HG03060 (cell line): Measurements from ENCODE around the gene AP1M1.

Experiments used
- ATAC-seq: cut with Tn5 transposase; IDR thresholded peaks from one replicate; pipeline ENCODE4 v1.9.1; 2021; ENCODE audit warnings: low read depth, moderate number of reproducible peaks; ENCODE audit not compliant: unreplicated experiment

The AP1M1 gene

GRCh38 chr19:16185123-16185767 is 12.5 kb upstream of the AP1M1 start, which contains the start of gene FAM32A:
Gene FAM32A (plus strand): TSS chr19:16185410. CDS start chr19:16185443, 33 bp downstream.
- ATAC-seq: peak; percentile 88

GRCh38 chr19:16185768-16186123 is 12.0 kb upstream of the AP1M1 start:
- no peak for ATAC-seq

GRCh38 chr19:16188521-16188920 is 9.2 kb upstream of the AP1M1 start:
- ATAC-seq: no peak

GRCh38 chr19:16190198-16190597 is 7.5 kb upstream of the AP1M1 start:
- ATAC-seq: no peak

- no peak for ATAC-seq
Measured at GRCh38 chr19:16190736-16191135, 7.0 kb upstream of the AP1M1 start.

- no peak for ATAC-seq
Measured at GRCh38 chr19:16191216-16191908, 6.3 kb upstream of the AP1M1 start.

GRCh38 chr19:16193466-16193865 is 4.2 kb upstream of the AP1M1 start:
- ATAC-seq: no peak

GRCh38 chr19:16197188-16197621 is 506 bp upstream of the AP1M1 start:
- peak; percentile 6 for ATAC-seq

- no peak for ATAC-seq
Measured at GRCh38 chr19:16198370-16198651, 600 bp downstream of the AP1M1 start.

- ATAC-seq: no peak
Measured at GRCh38 chr19:16199275-16199932, 1.7 kb downstream of the AP1M1 start.

GRCh38 chr19:16200038-16201010 is 2.6 kb downstream of the AP1M1 start:
- no peak for ATAC-seq

- ATAC-seq: no peak
Measured at GRCh38 chr19:16201011-16201391, 3.3 kb downstream of the AP1M1 start.

- ATAC-seq: no peak
Measured at GRCh38 chr19:16202320-16203255, 4.9 kb downstream of the AP1M1 start.

GRCh38 chr19:16203256-16204004 is 5.7 kb downstream of the AP1M1 start:
- ATAC-seq: no peak

- no peak for ATAC-seq
Measured at GRCh38 chr19:16204005-16204294, 6.2 kb downstream of the AP1M1 start.

GRCh38 chr19:16205205-16206045 is 7.7 kb downstream of the AP1M1 start:
- no peak for ATAC-seq

GRCh38 chr19:16206046-16206605 is 8.4 kb downstream of the AP1M1 start:
- no peak for ATAC-seq

- ATAC-seq: no peak
Measured at GRCh38 chr19:16206637-16207036, 8.9 kb downstream of the AP1M1 start.
